Measurements from ENCODE around the gene WDFY2. TPM values are rescaled to one million over a fixed set of nuclear protein-coding genes. Genes with fewer than 3 reads are reported as not detected.

Gene WDFY2
- total RNA-seq, 6 experiments from 2014 or later = 11.4 to 15.7 (median 13.4) TPM

DNA sequence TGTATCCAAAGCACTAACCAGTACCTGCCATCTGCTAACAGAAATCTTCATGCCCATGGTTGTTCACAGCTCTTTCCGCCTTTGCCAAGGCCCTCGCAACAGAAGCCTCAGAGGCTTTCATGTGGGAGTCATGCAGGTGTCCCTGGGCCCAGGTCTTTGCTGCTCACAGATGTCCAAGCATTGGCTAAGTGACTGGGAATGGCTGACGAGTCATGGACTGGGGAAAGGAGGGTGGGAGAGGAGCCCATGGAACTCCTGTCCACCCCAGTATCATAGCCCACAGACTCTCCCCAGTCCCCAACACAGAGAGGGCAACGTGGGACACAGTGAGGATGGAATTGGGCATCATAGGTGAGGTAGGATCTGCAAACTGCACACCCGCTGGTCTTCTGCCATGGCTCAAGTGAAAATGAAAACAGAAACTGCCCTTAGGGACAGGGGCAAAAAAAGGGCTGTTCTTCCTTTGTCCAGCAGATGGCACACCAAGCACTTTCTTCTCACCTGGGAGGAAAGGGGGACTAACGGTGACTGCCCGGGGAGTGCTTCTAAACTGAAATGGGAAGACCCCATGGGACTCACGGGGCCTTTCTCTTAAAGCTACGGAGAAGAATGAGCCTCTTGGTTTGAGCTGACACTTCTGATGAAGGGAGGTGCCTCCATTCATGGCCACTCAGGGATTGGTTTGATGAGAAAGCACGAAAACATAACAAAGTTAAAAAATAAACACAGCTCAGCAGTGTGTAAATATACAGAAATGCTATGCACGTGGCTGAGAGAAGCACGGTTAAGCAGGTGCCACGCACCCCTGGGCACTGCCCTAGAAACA lies 230.8 kb downstream of the WDFY2 start:
- H3K27ac Mint-ChIP-seq = no peak overlapping the region
- DNase-seq = peak; percentile 35
- peaks cover 28% of the 10 kb centered on the region for H3K27me3 Mint-ChIP-seq (ENCODE audit: insufficient read depth)
- H3K4me1 Mint-ChIP-seq (ENCODE audit: low read depth) = peaks cover 10% of the 10 kb centered on the region
- H3K4me3 Mint-ChIP-seq = peak overlapping the region; percentile 85
- no peaks in the 10 kb centered on the region for H3K9me3 Mint-ChIP-seq
- H3K36me3 Mint-ChIP-seq (ENCODE audit: low read depth) = no peaks in the 10 kb centered on the region
- TF ChIP-seq, protein P1, sequence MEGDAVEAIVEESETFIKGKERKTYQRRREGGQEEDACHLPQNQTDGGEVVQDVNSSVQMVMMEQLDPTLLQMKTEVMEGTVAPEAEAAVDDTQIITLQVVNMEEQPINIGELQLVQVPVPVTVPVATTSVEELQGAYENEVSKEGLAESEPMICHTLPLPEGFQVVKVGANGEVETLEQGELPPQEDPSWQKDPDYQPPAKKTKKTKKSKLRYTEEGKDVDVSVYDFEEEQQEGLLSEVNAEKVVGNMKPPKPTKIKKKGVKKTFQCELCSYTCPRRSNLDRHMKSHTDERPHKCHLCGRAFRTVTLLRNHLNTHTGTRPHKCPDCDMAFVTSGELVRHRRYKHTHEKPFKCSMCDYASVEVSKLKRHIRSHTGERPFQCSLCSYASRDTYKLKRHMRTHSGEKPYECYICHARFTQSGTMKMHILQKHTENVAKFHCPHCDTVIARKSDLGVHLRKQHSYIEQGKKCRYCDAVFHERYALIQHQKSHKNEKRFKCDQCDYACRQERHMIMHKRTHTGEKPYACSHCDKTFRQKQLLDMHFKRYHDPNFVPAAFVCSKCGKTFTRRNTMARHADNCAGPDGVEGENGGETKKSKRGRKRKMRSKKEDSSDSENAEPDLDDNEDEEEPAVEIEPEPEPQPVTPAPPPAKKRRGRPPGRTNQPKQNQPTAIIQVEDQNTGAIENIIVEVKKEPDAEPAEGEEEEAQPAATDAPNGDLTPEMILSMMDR (IDR thresholded peaks at IDR 0.05) = peak; percentile 88

DNA sequence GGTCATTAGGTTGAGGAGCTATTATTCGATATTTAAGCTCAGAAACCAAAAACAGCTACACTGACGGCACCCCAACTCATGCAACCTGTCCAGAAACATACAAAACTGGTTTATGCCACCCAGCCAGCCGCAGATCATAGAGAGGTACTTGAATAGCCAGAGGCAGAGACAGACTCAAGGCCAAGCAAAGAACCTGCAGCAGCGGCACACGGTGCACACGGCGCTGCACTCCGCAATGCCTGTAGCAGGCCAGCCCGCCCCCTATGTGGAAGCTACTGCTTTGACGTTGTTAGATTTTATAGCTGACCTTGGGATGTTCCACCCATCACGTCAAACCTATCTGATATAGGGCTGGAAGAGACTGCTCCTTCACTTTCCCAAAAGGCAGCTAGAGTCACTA lies 231.6 kb downstream of the WDFY2 start:
- TF ChIP-seq, protein P1 (IDR thresholded peaks at IDR 0.05) = no peak
- no peaks in the 10 kb centered on the region for H3K36me3 Mint-ChIP-seq (ENCODE audit: low read depth)
- H3K27me3 Mint-ChIP-seq (ENCODE audit: insufficient read depth) = peaks cover 32% of the 10 kb centered on the region
- no peaks in the 10 kb centered on the region for H3K9me3 Mint-ChIP-seq
- no peak overlapping the region for H3K4me3 Mint-ChIP-seq
- no peak overlapping the region for H3K27ac Mint-ChIP-seq
- DNase-seq = no peak
- peaks cover 10% of the 10 kb centered on the region for H3K4me1 Mint-ChIP-seq (ENCODE audit: low read depth)

DNA sequence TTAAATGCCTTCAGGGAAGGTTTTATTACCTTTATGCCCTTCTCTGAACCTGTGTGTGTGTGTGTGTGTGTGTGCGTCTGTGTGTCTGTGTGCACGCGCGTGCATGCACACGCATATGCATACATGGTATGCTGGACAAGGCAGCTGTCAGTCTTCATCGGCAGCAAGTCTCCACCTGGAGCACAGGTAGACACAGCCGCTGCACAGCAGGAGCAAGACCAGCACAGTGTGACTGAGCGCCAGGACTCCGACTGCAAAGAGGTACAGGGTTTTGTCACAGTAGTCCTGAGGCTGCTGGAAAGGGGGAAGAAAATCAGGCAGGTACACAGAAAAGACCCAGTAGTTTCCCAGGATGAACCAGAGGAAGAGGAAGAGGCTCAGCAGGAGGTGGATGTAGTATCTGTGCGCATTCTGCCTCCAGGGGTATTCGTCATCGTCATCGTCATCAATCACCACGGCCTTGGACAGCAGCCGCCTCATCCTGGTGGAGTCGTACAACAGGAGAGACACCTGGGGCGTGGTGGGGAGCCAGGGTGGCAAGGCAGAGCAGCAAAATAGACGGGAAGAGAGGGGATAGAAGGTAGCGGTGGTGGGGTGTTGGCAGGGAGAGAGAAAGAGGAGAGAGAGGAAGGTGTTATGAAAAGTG lies 232.5 kb downstream of the WDFY2 start:
- TF ChIP-seq, protein P1 (IDR thresholded peaks at IDR 0.05) = no peak
- DNase-seq = no peak
- H3K27me3 Mint-ChIP-seq (ENCODE audit: insufficient read depth) = peaks cover 33% of the 10 kb centered on the region
- no peaks in the 10 kb centered on the region for H3K9me3 Mint-ChIP-seq
- H3K27ac Mint-ChIP-seq = no peak overlapping the region
- no peak overlapping the region for H3K4me3 Mint-ChIP-seq
- H3K36me3 Mint-ChIP-seq (ENCODE audit: low read depth) = no peaks in the 10 kb centered on the region
- peaks cover 10% of the 10 kb centered on the region for H3K4me1 Mint-ChIP-seq (ENCODE audit: low read depth)

Small RNA genes within 50 kb of the gene (microRNA-seq; reads per million reads assigned to microRNA genes)
- not detected for gene MIR4703

Other genes starting within 250 kb of the WDFY2 start
- not detected for gene SERPINE3, start 244.8 kb upstream of the WDFY2 start, total RNA-seq (2021; fragmentation: NEBNext Ultra II Directional; extraction: Animal tissue kit (Norgen Biotek cat#: 25700))
- gene INTS6, start 131.4 kb upstream of the WDFY2 start, total RNA-seq (2021; fragmentation: NEBNext Ultra II Directional; extraction: Animal tissue kit (Norgen Biotek cat#: 25700)) = 10 to 100 TPM; 32.4 to 38.6 (median 33.5) TPM
- 1 to 10 TPM; 1.9 to 2.7 (median 2.4) TPM for gene DHRS12, start 219.7 kb downstream of the WDFY2 start, total RNA-seq (2021; fragmentation: NEBNext Ultra II Directional; extraction: Animal tissue kit (Norgen Biotek cat#: 25700))